ENCODE results near the gene PGBD5. TPM values are rescaled to one million over a fixed set of nuclear protein-coding genes. Genes with fewer than 3 reads are reported as not detected.

PGBD5 gene
- total RNA-seq, 1 donor = not detected

DNA sequence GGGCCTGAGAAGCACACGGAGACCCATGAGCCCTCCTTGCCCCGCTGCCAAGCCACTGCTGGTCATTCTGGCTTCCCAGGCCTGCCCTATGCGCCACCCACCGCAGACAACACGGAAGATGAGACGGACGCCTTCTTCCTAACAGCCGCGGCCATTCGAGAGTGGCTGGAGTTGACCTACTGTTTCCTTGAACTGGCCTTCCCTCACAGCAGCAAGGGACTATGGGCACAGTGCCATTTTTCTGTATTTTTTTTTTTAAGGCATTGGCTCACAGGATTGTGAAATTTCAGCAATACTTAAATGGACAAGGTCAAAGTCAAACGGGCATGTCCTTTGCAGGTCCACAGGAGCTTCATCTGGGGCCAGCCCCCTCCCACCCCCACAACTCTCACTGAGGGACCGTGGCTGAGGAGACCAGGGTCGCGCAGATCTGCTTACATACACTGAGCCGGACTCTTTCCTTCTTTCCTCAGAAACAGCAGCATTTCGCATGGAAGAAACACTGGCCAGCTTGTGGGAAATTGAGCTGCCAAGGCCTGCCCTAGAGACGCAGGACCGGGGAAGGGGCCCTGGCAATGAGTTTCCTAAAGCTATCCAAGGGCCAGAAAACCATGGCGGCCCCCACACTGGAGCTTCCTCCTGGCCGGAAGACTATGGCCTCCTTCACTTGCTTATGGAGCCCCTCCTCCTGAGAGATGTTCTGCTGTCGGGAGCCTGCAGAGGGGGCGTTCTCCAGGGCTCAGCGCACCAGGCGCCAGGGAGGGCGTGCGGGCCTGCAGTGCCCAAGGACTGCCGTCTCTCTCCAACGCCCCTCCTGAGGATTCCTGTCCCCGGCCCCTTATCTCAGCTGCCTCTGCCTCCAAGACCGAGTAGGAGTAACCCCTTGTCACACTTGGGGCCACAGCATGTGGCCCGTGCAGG is 98.9 kb downstream of the PGBD5 start:
- DNase-seq (ENCODE audit: low read depth) = no peak
- H3K4me3 ChIP-seq (ENCODE audit: low read depth, low read length) = no peak overlapping the region
- TF ChIP-seq, protein P1, sequence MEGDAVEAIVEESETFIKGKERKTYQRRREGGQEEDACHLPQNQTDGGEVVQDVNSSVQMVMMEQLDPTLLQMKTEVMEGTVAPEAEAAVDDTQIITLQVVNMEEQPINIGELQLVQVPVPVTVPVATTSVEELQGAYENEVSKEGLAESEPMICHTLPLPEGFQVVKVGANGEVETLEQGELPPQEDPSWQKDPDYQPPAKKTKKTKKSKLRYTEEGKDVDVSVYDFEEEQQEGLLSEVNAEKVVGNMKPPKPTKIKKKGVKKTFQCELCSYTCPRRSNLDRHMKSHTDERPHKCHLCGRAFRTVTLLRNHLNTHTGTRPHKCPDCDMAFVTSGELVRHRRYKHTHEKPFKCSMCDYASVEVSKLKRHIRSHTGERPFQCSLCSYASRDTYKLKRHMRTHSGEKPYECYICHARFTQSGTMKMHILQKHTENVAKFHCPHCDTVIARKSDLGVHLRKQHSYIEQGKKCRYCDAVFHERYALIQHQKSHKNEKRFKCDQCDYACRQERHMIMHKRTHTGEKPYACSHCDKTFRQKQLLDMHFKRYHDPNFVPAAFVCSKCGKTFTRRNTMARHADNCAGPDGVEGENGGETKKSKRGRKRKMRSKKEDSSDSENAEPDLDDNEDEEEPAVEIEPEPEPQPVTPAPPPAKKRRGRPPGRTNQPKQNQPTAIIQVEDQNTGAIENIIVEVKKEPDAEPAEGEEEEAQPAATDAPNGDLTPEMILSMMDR (IDR thresholded peaks at IDR 0.05; ENCODE audit: insufficient read depth, low read length) = no peak

DNA sequence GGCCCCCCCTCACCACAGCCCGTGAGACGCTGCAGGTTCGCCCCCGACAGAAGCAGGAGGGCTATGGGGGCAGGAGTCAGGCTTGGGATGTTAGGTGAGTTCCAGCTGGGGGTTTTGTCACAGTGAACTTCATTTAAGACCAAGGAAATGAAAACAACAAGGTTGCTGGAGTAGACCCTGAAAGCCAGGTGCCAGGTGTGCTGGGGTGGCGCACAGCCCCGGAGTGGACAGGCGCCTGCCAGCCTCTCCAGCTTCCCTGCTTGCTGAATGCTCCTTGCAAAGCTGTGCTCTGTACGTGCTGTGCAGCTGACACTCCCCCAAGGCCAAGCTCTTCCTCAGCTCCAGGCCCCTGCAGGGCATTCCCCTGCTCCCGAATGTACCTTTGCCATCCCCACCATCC is 102.4 kb downstream of the PGBD5 start:
- no peak overlapping the region for H3K4me3 ChIP-seq (ENCODE audit: low read depth, low read length)
- DNase-seq (ENCODE audit: low read depth) = no peak
- TF ChIP-seq, protein P1 (IDR thresholded peaks at IDR 0.05; ENCODE audit: insufficient read depth, low read length) = no peak

DNA sequence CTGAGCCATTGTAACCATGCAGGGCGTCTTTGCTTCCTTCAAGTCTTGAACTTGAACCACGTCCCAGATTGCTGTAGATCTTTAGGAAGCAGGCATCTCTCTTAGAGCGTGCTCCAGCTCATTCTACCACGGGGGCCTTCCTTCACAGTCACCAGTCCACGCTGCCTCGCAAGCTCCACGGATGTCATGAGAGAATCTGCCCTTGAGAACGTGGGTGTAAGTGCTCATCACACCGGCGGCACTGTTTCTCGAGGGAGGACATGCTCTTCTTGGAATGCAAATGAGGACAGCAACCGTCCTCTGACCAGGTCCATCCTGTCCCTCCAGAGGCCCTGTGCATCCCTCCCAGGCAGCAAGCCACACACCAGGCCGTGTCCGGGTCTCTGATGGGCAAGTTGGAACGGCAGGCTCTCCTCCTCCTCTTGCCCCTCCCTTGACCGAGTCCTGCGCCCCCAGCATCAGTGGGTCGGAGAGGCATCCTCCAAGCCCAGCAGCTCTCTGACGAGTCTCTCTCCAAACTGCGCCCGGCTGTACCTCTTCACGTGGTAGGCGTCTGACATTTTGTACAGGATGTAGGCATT is 103.1 kb downstream of the PGBD5 start:
- TF ChIP-seq, protein P1 (IDR thresholded peaks at IDR 0.05; ENCODE audit: insufficient read depth, low read length) = no peak

DNA sequence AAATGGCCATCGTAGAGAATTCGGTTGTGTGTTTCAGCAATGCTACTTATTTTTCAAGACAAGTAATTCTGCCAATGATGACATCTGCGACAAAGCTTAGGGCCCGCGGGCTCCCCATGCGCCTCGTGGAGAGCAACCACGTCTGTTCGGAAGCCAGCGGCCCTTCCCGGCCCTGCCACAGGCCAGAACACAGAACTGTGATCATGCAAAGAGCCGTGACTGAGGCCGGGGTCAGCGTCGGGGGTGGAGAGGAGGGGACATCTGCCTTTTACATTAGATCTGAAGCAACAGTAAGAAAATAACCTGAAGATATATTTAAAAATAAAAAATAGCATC is 103.7 kb downstream of the PGBD5 start:
- DNase-seq (ENCODE audit: low read depth) = no peak
- no peak overlapping the region for H3K4me3 ChIP-seq (ENCODE audit: low read depth, low read length)
- TF ChIP-seq, protein P1 (IDR thresholded peaks at IDR 0.05; ENCODE audit: insufficient read depth, low read length) = no peak

More for the DNA sequence above, 103.1 kb downstream of the PGBD5 start:
- no peak overlapping the region for H3K4me3 ChIP-seq (ENCODE audit: low read depth, low read length)
- no peak for DNase-seq (ENCODE audit: low read depth)

DNA sequence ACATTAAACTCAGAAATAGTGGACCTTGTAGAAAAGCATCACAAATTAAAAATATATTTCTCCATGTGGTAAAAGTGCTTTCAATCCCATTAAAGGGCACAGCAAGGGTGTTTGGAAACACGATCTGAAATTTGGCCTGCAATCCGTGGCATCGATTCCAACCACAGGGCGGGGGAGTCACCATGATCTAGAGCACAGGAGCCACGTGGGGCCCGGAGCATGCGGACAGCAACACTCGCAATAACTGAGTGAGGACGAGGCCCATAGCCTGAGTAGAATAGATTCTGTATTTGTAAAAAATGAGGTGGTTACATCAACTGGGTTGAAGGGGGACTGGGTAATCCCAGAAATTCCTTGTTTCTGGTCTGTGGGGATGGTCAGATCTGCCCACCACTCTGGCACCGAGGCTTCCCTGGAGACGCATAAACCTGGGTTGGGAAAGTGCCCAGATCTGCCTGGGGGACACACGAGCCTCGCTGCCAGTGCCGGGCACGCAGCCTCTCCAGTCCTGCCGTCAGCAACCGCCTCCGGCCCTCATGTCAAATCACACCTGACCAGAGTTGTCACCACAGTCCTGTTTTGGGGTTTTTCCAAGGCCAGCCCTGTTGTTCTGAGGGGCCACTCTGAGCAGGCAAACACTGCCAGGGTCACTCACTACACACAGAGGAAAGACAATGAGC is 104.3 kb downstream of the PGBD5 start:
- H3K4me3 ChIP-seq (ENCODE audit: low read depth, low read length) = no peak overlapping the region
- no peak for DNase-seq (ENCODE audit: low read depth)
- TF ChIP-seq, protein P1 (IDR thresholded peaks at IDR 0.05; ENCODE audit: insufficient read depth, low read length) = no peak

DNA sequence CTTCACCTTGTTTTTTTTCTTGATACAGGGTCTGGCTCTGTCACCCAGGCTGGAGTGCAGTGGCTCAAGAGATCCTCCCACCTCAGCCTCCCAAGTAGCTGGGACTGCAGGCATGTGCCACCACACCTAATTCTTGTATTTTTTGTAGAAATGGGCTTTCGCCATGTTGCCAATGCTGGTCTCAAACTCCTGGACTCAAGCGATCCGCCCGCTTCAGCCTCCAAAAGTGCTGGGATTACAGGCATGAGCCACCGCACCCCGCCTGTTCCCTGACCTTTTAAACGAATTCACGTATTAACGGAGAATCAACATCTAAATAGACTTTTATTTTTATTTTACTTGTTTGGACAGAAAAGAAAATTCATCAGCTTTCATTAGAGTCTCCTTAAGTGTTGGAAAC is 104.8 kb downstream of the PGBD5 start:
- no peak overlapping the region for H3K4me3 ChIP-seq (ENCODE audit: low read depth, low read length)
- TF ChIP-seq, protein P1 (IDR thresholded peaks at IDR 0.05; ENCODE audit: insufficient read depth, low read length) = no peak
- DNase-seq (ENCODE audit: low read depth) = no peak

Measured in fibroblast of the aortic adventitia (primary cell).